KG1 (cell line): ENCODE results near the gene SLC29A4.
"Not testable (repeated sequence)": the region's sequence is repeated elsewhere in the genome, so short reads cannot be mapped to it uniquely, and the experiment has no call there.

ENCODE experiments used
- DNase-seq: peaks from one replicate; lab custom pipeline; 2025; lab: John Stamatoyannopoulos, UW

SLC29A4 gene

DNA sequence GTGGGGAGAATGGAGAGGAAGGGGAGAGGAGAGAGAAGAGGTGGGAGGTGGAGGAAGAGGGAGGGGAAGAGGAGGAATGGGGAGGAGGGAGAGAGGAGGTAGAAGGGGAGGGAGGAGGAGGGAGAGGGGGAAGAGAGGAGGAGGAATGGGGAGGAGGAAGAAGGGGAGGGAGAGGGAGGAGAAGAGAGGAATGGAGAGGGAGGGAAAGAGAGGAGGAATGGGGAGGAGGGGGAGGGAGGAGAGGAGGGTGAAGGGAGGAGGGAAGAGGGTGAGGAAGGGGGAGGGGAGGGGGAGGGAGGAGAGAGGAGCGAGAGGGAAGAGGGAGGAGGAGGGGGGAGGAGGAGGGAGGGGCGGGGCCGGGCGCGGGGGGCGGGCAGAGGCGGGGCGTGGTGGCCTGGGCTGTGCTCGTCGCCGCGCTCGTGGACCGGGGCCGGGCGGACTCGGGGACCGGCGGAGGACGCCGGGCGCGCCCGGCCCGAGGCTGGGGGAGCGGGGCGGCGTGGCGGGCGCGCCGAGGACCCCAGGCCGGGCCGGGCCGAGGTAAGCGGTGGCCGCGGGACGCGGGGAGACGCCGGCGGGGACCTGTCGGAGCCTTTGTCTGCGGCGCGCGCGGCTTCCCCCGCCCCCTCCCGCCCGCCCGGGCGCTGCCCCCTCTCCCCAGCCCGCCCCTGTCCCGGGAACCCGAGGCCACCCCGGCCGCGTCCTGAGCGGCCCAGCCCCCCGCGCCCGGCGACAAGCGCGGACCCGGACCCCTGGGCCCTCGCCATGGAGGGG is at the start of gene SLC29A4:
Gene SLC29A4, plus strand, starts transcription at position 401 of the 774 bp plus-strand sequence. CDS start 4,874 bp downstream, outside the sequence.
- no peak for DNase-seq

DNA sequence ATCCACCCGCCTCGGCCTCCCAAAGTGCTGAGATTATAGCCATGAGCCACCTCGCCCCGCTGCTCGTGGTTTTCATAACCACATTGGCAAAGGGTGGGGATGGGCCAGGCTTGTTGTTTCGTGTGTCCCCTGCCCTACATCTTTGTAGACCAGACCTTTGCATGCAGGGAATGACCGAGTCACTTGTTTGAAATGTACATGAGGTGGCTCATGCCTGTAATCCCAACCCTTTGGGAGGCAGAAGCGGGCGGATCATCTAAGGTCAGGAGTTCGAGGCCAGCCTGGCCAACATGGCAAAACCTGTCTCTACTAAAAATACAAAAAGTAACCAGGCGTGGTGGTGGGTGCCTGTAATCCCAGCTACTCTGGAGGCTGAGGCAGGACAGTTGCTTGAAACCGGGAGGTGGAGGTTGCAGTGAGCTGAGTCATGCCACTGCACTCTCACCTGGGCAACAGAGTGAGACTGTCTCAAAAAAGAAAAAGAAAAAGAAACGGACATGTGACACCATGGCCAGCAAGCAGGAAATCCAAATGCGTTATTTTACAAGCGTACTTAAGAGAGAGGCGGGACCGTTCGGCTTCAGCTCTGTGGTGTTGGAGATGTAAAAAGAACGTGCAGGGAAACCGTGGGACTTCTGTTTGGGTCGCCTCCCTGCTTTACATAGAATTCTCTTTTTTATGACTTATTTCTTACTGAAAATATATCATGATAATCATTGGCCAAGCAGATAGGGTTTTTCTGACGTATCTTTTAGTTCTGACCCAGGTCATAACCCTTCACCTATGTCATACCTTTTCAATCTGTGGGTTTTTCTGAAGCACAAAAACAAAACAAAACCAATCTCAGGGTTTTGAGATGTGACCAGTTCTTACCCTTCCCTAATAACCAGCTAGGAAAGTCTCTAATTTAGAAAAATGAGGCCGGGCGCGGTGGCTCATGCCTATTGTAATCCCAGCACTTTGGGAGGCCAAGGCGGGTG is 47.6 kb upstream of the SLC29A4 start:
- DNase-seq: no peak

- DNase-seq: no peak
Observed at GRCh38 chr7:5237286-5237685, 45.5 kb upstream of the SLC29A4 start.

- no peak for DNase-seq
Observed at GRCh38 chr7:5238500-5238899, 44.2 kb upstream of the SLC29A4 start.

- no peak for DNase-seq
Observed at GRCh38 chr7:5243261-5243660, 39.5 kb upstream of the SLC29A4 start.

DNA sequence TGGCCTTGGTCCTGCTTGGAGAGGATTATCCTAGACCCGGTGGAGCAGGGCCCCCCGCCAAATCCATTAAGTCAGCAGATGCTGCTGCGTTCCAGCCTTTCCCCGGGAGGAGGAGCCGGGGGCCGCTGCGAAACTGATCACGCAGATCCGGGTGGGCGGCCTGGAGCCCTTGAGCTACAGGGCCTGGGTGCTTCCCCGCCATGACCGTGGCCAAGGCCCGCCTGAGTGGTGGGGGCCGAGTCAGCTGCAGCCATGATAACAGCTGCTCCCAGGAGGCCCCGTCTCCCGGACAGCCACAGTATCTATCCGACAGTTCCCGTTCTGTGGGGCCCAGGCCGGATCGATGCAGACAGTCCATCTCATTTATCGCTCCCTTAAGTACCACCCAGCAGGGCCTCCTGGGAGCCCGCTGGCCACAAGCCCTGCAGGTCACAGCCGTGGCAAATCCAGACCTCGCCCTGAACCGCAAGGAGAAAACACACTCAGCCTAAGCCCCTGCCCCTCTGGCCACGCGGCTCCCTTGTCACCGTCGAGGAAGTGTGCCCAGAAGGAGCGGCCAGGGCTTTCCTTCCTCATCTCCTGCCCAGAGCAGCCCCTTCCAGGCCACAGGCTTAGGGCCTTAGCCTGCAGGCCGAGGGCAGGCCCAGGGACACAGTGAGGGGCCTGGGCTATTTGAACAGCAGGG is 34.4 kb upstream of the SLC29A4 start:
- DNase-seq: no peak

GRCh38 chr7:5250787-5251186 is 32.0 kb upstream of the SLC29A4 start:
- not testable (repeated sequence) for DNase-seq

DNA sequence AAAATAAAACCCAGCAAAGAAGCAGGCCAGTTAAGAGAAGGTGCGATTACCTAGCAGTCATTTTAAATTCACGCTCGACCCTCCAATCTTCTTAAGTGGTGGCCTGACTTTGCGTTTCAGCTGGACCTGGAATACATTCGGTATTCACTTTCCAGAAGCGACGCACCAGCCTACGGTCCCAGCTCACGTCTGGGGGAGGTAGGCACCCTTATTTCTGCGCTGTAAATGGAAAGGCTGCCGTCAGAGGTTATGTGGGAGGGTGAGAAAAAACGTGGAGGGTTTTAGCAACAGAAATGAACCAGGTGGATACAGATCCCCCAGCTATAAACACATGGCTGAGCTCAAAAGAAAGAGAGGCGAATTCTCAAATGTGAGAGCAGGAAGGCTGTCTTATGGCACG is 29.2 kb upstream of the SLC29A4 start:
- DNase-seq: not testable (repeated sequence)

DNA sequence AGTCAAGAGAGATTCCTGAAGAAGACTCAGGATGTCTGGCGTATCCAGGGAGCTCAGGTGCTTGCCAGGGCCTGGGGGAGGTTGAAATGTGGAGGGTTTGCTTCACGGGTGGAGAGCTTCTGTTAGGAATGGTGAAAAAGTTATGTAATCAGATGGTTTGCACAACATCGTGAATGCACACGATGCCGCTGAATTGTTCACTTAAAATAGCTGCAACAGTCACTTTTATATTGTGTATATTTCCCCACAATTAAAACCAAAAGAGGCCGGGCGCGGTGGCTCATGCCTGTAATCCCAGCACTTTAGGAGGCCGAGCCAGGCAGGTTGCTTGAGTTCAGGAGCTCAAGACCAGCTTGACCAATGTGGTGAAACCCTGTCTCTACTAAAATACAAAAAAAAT is 28.4 kb upstream of the SLC29A4 start:
- DNase-seq: not testable (repeated sequence)

- no peak for DNase-seq
Observed at GRCh38 chr7:5255832-5256231, 26.9 kb upstream of the SLC29A4 start.

GRCh38 chr7:5260530-5261068 is 22.1 kb upstream of the SLC29A4 start:
- not testable (repeated sequence) for DNase-seq

- not testable (repeated sequence) for DNase-seq
Observed at GRCh38 chr7:5263066-5263465, 19.7 kb upstream of the SLC29A4 start.

DNA sequence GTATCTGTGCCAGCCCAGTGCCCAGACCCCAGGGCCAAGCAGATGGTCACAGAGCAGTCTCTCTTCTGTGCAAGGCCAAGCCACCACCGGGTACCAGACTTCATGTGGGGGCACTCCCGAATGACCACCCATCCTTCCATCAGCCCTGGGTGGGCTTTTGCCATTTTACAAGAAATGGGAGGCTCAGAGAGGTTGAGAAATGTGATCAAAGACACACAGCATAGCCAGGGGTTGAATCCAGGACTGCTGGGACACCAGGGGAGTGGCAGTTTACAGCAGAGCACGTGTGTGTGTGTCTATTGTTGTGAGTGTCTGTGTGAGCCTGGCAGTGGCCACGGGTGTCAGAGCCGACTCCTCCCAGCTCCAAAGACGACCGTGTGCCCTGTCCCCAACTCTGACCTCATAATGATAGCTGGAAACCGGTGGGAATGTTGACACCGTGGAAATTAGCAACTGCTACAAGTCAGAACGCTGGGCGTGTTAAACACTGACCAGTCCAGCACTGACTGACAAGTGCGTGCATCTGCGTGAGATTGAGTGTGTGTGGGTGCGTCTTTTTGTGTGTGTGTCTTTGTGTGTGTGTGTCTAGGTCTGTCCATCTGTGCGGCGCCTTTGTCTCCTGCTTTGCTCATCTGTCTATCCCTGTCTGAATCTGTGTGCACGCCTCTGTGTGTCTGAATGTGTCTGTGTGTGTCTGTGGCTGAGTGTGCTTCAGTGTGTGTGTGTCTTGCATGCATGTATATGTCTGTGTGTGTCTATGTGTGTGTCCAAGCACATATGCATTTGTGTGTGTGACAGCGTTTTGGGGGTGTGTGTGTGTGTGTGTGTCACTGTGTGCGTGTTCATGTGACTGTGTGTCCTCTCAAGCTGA is 17.2 kb upstream of the SLC29A4 start:
- no peak for DNase-seq

- no peak for DNase-seq
Observed at GRCh38 chr7:5266191-5267028, 16.3 kb upstream of the SLC29A4 start.

- DNase-seq: not testable (repeated sequence)
Observed at GRCh38 chr7:5267829-5268228, 14.9 kb upstream of the SLC29A4 start.

DNA sequence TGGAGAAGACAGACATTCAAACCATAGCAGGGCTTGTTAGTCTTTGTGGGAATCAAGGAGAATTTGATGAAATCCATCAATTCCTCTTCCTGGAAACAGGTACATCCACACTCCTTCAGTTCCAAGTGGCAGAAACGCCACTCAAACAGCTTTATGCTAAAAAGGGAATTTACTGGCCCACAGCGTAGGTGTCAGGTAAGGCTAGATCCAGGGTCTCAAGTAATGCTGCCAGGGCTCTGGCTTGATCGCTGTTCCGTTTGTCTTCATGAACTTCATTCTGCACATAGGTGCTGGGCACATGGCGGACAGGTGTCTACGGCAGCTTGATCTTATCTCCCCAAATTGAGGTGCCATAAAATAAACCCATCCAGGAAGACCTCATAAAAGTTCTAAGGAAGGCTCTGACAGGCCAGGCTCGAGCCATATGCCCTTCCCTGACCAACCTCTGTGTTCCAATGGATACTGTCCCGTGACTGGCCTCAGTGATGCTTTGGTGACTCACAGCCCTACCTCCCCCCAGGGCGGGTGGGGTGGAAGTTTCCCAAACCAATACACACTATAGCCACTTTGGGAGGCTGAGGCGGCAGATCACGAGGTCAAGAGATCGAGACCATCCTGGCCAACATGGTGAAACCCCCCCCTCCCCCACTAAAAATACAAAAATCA is 12.6 kb upstream of the SLC29A4 start:
- not testable (repeated sequence) for DNase-seq

DNA sequence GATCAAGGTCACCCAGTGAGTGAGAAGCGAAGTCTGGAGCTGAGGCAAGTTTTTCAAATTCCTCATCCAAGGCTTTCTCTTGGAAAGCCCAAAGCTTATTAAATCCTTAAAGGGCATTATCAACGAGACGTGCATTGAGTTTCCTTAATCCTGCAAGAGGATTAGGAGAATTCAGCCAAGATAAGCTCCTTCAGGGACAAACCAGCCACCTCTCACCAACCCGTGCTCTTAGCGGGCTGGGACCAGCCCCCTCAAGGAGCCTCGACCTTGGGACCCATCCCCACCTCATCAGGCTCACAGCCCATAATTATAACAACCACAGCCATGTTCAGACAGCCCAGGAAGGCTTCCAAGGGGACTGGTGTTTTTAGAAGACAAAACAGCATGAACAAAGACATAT is 12.0 kb upstream of the SLC29A4 start:
- no peak for DNase-seq

DNA sequence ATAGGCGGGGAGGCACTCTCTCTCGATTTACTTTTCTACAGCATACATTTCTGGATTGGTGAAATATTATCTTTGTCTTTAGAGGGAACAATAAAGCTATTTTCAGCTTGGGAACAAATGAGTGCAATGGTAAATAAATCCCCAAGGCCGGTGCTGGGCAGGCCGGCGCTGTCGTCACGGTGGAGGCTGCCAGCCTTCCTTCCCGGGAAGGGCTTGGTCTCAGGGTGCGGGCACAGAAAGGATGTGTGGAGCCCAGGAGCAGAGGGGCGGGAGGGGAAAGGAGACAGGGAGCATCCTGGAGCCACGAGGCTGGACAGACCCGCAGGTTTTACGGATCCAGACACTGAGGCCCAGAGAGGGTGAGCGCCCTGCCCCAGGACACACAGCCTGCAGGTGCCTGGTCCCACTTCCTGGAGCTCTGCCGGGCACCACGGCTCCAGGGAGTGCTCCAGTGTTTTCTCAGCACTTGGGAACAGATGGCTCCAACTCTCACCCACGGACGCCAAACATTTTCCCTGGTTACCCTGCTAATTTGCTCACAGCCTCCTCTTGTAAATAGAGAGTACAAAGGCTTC is 8.8 kb upstream of the SLC29A4 start:
- DNase-seq: not testable (repeated sequence)

DNA sequence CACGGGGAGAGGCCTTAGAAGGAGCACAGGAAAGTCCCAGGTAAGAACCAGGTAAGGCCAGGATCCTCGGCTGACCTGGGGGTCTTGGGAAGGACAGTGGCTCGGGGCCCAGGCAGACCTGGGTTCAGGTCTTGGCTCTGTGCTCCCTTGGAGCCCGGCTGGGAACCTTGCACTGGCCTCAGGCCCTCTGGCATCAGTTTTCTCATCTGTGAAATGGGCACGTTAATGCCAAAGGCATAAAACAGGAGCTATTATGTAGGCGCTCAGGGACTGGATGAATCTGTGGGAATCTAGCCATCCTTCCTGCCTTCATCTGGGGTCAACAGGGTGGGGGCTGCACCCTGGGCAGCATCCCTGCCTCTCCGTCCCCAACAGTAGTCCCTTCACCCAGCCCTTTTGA is 8.3 kb upstream of the SLC29A4 start:
- no peak for DNase-seq
